Measurements from ENCODE around the gene C1orf167.

Gene C1orf167

GRCh38 chr1:11744287-11744686 is 17.7 kb upstream of the C1orf167 start:
- H3K36me3 ChIP-seq (ENCODE audit: low read depth), result peaks cover 47% of the 10 kb centered on the region
- no peaks in the 10 kb centered on the region for H3K9me3 ChIP-seq (ENCODE audit: severe bottlenecking)
- H3K4me3 ChIP-seq (ENCODE audit: severe bottlenecking), result no peak overlapping the region
- H3K27ac ChIP-seq (ENCODE audit: poor library complexity, severe bottlenecking), result no peak overlapping the region
- H3K4me1 ChIP-seq (ENCODE audit: insufficient read depth, poor library complexity, severe bottlenecking), result peaks cover 16% of the 10 kb centered on the region
- ATAC-seq (ENCODE audit: low read depth), result no peak
- DNase-seq (ENCODE audit: low spot score), result no peak
- no peaks in the 10 kb centered on the region for H3K27me3 ChIP-seq (ENCODE audit: insufficient read depth, poor library complexity, severe bottlenecking)
- TF ChIP-seq, protein P1, sequence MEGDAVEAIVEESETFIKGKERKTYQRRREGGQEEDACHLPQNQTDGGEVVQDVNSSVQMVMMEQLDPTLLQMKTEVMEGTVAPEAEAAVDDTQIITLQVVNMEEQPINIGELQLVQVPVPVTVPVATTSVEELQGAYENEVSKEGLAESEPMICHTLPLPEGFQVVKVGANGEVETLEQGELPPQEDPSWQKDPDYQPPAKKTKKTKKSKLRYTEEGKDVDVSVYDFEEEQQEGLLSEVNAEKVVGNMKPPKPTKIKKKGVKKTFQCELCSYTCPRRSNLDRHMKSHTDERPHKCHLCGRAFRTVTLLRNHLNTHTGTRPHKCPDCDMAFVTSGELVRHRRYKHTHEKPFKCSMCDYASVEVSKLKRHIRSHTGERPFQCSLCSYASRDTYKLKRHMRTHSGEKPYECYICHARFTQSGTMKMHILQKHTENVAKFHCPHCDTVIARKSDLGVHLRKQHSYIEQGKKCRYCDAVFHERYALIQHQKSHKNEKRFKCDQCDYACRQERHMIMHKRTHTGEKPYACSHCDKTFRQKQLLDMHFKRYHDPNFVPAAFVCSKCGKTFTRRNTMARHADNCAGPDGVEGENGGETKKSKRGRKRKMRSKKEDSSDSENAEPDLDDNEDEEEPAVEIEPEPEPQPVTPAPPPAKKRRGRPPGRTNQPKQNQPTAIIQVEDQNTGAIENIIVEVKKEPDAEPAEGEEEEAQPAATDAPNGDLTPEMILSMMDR (IDR thresholded peaks at IDR 0.05; ENCODE audit: poor library complexity, severe bottlenecking), result no peak

DNA sequence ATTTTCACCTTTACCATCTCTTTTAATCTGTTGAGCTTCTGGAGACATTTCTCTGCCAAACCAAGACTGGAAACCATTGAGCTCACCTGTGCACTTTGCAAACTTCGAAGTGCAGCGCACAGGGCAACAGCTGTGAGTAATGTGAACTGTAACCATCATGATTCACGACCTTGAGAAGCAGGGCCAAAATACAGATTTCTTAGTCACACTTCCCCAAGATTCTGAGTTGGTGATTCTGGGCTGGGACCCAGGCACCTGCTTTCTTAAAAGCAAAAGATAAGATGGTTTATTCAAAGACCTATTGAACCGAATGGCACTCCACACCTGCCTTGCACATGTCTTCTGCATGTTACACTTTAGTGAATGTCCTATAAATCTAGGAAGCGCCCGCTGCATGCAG is 15.9 kb upstream of the C1orf167 start:
- Histone ChIP-seq H3K27me3 (ENCODE audit: insufficient read depth, poor library complexity, severe bottlenecking) (no peaks in the 10 kb centered on the region), H3K36me3 (ENCODE audit: low read depth) (peaks cover 56% of the 10 kb centered on the region), H3K27ac (ENCODE audit: poor library complexity, severe bottlenecking) (no peak overlapping the region), H3K9me3 (ENCODE audit: severe bottlenecking) (no peaks in the 10 kb centered on the region), H3K4me1 (ENCODE audit: insufficient read depth, poor library complexity, severe bottlenecking) (no peaks in the 10 kb centered on the region), H3K4me3 (ENCODE audit: severe bottlenecking) (no peak overlapping the region)
- no peak for ATAC-seq (ENCODE audit: low read depth)
- TF ChIP-seq, protein P1 (IDR thresholded peaks at IDR 0.05; ENCODE audit: poor library complexity, severe bottlenecking), result no peak
- no peak for DNase-seq (ENCODE audit: low spot score)

DNA sequence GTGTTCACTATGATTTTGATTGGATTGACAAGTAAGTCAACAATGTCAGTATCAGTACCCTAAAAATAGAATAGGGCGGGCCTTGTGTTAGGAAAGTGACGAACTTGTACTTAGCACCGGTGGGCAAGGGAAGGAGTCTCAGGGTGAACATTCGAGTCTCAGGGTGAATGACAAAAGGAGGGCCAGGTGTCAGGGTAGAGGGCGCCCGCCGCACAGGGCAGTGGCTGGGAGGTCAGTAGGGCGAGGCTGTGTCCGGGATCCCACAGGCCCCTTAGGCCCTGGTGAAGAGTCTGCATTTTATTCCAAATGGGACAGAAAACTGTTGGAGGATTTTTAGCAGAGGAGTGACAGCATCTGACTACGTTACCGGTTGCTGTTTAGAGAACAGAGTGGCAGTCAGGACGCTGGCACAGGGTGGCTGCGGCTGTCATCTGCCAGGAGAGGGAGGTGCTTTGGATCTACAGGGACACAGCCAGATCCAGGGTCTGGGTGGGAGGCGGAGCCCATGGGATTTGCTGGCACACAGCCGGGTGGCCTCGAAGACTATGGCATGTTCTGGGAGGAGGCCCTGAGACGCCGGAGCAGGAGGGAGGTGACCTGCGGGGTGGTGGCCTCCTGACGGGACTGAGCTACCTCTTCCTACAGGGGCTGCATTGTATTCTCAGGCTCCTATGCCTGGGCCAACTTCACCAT is 15.1 kb upstream of the C1orf167 start:
- no peak for DNase-seq (ENCODE audit: low spot score)
- no peak overlapping the region for H3K27ac ChIP-seq (ENCODE audit: poor library complexity, severe bottlenecking)
- TF ChIP-seq, protein P1 (IDR thresholded peaks at IDR 0.05; ENCODE audit: poor library complexity, severe bottlenecking), result no peak
- H3K4me1 ChIP-seq (ENCODE audit: insufficient read depth, poor library complexity, severe bottlenecking), result no peaks in the 10 kb centered on the region
- no peaks in the 10 kb centered on the region for H3K9me3 ChIP-seq (ENCODE audit: severe bottlenecking)
- no peaks in the 10 kb centered on the region for H3K27me3 ChIP-seq (ENCODE audit: insufficient read depth, poor library complexity, severe bottlenecking)
- H3K4me3 ChIP-seq (ENCODE audit: severe bottlenecking), result no peak overlapping the region
- H3K36me3 ChIP-seq (ENCODE audit: low read depth), result peaks cover 48% of the 10 kb centered on the region
- ATAC-seq (ENCODE audit: low read depth), result no peak

DNA sequence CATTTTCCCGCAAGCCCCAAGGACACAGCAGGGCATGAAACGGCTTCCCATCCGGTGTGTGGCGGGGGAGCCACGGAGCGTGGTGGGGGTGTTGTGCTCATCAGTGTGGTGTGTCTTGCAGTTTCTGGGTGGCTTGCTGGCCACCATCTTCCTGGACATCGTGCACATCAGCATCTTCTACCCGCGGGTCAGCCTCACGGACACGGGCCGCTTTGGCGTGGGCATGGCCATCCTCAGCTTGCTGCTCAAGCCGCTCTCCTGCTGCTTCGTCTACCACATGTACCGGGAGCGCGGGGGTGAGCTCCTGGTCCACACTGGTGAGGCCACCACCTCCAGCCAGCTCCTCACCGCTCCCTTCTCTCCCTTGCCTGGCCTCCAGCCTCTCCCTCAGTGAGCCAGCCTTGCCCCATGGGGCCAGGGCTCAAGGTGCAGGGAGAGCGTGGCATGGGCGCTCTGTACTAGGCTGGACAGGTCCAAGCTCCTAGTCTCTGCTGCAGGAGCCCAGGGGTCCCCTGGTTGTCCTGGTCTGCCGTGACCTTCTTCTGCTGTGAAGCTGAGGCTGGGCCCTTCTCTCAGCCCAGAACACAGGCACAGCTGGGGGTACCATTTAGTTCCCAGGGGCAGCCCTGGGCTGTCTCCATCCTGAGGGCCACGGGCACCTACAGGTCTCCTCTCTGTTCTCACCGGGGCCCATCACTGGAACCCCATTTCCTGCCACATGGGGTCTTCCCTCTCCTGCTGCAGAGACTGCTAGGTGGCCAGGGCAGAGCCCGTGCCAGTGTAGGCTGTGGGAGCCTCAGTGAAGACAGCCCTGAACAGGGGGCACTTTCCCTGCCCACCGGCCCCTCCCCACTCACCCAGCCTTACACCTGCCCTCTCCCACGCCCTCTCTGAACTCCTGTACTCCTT is 13.4 kb upstream of the C1orf167 start:
- no peak overlapping the region for H3K4me3 ChIP-seq (ENCODE audit: severe bottlenecking)
- H3K4me1 ChIP-seq (ENCODE audit: insufficient read depth, poor library complexity, severe bottlenecking), result no peaks in the 10 kb centered on the region
- ATAC-seq (ENCODE audit: low read depth) (no peak), DNase-seq (ENCODE audit: low spot score) (no peak)
- H3K36me3 ChIP-seq (ENCODE audit: low read depth), result peaks cover 47% of the 10 kb centered on the region
- no peaks in the 10 kb centered on the region for H3K9me3 ChIP-seq (ENCODE audit: severe bottlenecking)
- H3K27ac ChIP-seq (ENCODE audit: poor library complexity, severe bottlenecking), result no peak overlapping the region
- H3K27me3 ChIP-seq (ENCODE audit: insufficient read depth, poor library complexity, severe bottlenecking), result no peaks in the 10 kb centered on the region
- TF ChIP-seq, protein P1 (IDR thresholded peaks at IDR 0.05; ENCODE audit: poor library complexity, severe bottlenecking), result no peak
